Left ventricle myocardium inferior (tissue), 1 donor: Measurements from ENCODE around the gene AKAP6. TPM values are rescaled to one million over a fixed set of nuclear protein-coding genes. Genes with fewer than 3 reads are reported as not detected.

Source experiments
- DNase-seq: peaks from one replicate; pipeline ENCODE4 v3.0.0-alpha.2; 2020
- H3K27ac ChIP-seq: fragments of 200-600 bp; replicated peaks from 2 replicates; pipeline ENCODE4 v1.8.0; 2021
- H3K27me3 ChIP-seq: fragments of 200-600 bp; 2 replicates; pipeline ENCODE4 v1.8.0; 2021; ENCODE audit warnings: low read depth
- H3K36me3 ChIP-seq: fragments of 200-600 bp; 2 replicates; pipeline ENCODE4 v1.8.0; 2021
- H3K4me1 ChIP-seq: fragments of 200-600 bp; 2 replicates; pipeline ENCODE4 v1.8.0; 2021
- H3K4me3 ChIP-seq: fragments of 200-600 bp; 2 replicates; pipeline ENCODE4 v1.8.0; 2021; ENCODE audit warnings: mild to moderate bottlenecking, moderate library complexity
- H3K9me3 ChIP-seq: fragments of 200-600 bp; replicated peaks from 2 replicates; pipeline ENCODE4 v1.8.0; 2021
- intact Hi-C: fragments of 100-400 bp; cut with micrococcal nuclease; formaldehyde crosslinking; loops from one replicate; pipeline ENCODE4 v1.11.0; 2022
- total RNA-seq: library from RNA; stranded (reverse); fragmentation: NEBNext Ultra II Directional; extraction: Animal tissue kit (Norgen Biotek cat#: 25700); gene quantifications from one replicate; pipeline ENCODE4 v1.2.1, GENCODE V29; 2021
- TF ChIP-seq, protein P1 (sequence below): fragments of 200-600 bp; IDR thresholded peaks from 2 replicates; pipeline ENCODE4 v1.8.0; 2021; ENCODE audit warnings: antibody characterized with exemption, mild to moderate bottlenecking, borderline replicate concordance
- donor health status: DM: no; HTN: yes; CAD: no; lungs with severe emphysema.

Gene AKAP6
- total RNA-seq, 1 donor from 2014 or later, result 218 TPM

DNA sequence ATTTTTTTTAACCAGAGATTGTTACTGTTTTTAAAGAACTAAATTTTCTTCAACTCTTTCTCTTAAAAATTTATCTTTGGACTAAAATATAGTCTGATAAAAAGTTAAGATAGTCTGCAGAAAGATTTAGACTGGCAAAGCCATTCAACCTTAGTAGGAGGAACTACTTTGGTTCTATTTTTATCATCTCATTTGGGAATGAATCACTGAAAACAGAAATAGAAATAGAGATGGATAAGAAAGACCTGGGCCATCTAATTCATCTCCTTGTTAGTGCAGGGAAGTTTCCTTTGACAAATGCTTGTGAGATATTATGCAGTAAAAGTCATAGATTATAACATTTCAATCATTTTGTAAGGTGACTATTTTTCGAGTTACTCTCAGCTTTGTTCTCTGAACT is 346.3 kb downstream of the AKAP6 start:
- Histone ChIP-seq H3K27ac (no peak overlapping the region), H3K36me3 (peaks cover 11% of the 10 kb centered on the region), H3K9me3 (peaks cover 14% of the 10 kb centered on the region), H3K4me3 (no peak overlapping the region), H3K4me1 (peaks cover 25% of the 10 kb centered on the region), H3K27me3 (no peaks in the 10 kb centered on the region)
- intact Hi-C loops, result no loop called here
- DNase-seq, result no peak
- TF ChIP-seq, protein P1, sequence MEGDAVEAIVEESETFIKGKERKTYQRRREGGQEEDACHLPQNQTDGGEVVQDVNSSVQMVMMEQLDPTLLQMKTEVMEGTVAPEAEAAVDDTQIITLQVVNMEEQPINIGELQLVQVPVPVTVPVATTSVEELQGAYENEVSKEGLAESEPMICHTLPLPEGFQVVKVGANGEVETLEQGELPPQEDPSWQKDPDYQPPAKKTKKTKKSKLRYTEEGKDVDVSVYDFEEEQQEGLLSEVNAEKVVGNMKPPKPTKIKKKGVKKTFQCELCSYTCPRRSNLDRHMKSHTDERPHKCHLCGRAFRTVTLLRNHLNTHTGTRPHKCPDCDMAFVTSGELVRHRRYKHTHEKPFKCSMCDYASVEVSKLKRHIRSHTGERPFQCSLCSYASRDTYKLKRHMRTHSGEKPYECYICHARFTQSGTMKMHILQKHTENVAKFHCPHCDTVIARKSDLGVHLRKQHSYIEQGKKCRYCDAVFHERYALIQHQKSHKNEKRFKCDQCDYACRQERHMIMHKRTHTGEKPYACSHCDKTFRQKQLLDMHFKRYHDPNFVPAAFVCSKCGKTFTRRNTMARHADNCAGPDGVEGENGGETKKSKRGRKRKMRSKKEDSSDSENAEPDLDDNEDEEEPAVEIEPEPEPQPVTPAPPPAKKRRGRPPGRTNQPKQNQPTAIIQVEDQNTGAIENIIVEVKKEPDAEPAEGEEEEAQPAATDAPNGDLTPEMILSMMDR, result no peak

DNA sequence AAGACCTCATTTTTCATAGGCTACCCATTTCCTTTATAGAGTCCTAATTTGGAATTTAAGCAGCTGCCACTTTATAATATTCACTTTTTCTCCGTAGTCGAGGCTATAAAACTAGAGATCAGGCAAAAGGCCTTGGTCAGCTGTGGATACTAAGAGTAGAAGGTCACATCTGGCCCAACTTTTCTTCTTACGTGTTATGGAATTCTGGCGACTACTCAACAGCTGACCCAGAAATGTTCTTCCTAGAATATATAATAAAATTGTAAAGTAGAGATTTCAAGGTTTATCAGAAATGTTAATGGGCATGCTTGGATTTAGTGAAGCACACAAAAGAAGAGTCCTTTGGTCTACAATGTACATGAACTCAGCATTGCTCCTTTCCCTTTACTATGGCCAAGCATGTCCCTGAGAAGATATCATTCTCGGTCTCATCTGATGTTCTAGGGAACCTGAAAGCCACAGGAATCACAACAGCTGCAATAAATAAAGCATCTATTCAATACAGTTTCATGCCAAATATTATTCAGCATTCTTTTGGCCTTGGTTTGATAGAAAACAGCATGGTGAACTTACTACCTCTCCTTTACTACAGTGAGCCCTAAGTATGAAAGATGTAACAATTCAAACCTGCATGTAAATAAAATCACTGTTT is 348.2 kb downstream of the AKAP6 start:
- Histone ChIP-seq H3K27me3 (no peaks in the 10 kb centered on the region), H3K27ac (no peak overlapping the region), H3K36me3 (peaks cover 9% of the 10 kb centered on the region), H3K4me3 (no peak overlapping the region), H3K9me3 (peaks cover 5% of the 10 kb centered on the region), H3K4me1 (peaks cover 25% of the 10 kb centered on the region)
- TF ChIP-seq, protein P1, result no peak
- intact Hi-C loops, result no loop called here
- no peak for DNase-seq

DNA sequence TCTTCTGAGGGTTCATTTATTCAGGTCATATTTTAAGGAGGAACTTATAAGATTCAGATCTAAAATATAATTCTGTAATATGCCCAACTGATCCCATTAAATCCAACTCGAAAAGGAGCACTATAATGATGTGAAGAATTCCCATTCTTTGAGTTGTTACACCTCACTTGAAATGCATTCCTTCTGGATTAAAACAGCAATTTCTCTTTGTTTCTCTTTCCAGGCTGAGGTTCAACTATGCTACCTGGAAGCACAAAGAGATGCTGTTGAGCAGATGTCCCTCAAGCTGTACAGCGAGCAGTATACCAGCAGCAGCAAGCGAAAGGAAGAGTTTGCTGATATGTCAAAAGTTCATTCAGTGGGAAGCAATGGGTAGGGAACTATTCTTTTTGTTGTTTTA is 349.0 kb downstream of the AKAP6 start:
- H3K27ac ChIP-seq, result no peak overlapping the region

DNA sequence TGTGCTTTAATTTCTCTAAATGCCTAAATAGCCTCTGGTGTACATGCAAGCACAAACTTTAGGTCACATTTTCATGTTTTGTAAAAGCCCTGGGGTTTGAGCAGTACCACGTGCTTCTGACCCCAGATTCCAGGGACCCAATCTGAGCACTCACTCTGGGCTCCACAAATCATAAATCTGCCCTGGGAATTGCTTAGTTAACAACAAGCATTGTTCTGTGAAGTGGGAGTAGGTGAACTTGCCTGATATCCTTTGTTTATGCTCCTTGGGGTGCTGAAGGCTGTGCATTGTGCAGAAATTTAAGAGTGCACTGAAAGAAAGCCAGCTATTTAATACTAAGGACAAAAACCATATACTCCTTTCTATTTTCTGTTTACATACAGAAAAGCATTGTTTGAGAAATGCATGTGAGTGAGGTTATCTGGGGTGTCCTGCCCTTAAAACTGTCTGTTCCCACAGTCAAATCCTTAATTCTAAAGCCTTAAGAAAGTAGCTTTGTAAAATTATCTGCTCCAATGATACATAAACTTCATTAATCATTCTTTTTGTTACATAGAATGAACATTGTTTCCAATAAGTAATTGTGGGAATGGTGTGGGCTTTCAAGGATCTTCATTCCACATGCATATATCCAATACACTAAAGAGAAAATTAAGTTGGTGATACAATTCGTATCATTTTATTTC is 351.0 kb downstream of the AKAP6 start:
- intact Hi-C loops, result no loop called here
- TF ChIP-seq, protein P1, result no peak
- Histone ChIP-seq H3K36me3 (peaks cover 7% of the 10 kb centered on the region), H3K27ac (no peak overlapping the region), H3K4me1 (peaks cover 14% of the 10 kb centered on the region), H3K27me3 (no peaks in the 10 kb centered on the region), H3K4me3 (no peak overlapping the region), H3K9me3 (no peaks in the 10 kb centered on the region)
- DNase-seq, result no peak

More for the DNA sequence above, 349.0 kb downstream of the AKAP6 start:
- Histone ChIP-seq H3K4me1 (peaks cover 25% of the 10 kb centered on the region), H3K27me3 (no peaks in the 10 kb centered on the region), H3K4me3 (no peak overlapping the region), H3K9me3 (no peaks in the 10 kb centered on the region), H3K36me3 (peaks cover 7% of the 10 kb centered on the region)
- DNase-seq, result no peak
- intact Hi-C loops, result no loop called here
- TF ChIP-seq, protein P1, result no peak

DNA sequence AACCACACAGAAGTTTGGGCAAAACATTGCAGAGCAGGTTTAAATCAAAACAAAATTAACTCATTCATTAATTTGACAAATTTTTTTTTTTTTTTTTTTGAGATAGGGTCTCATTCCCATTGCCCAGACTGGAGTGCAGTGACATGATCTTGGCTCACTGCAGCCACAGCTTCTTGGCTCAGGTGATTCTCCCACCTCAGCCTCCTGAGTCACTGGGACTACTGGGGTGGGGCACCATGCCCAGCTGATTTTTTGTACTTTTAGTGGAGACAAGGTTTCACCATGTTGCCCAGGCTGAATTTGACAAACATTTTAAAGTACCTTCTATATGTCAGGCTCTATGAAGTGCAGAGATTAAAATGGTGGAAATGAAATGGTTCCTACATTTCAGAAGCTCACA is 352.5 kb downstream of the AKAP6 start:
- H3K27me3 ChIP-seq, result no peaks in the 10 kb centered on the region

More for the DNA sequence above, 352.5 kb downstream of the AKAP6 start:
- intact Hi-C loops, result no loop called here
- Histone ChIP-seq H3K27ac (no peak overlapping the region), H3K4me1 (peaks cover 4% of the 10 kb centered on the region), H3K4me3 (no peak overlapping the region), H3K9me3 (no peaks in the 10 kb centered on the region), H3K36me3 (peaks cover 7% of the 10 kb centered on the region)
- TF ChIP-seq, protein P1, result no peak
- no peak for DNase-seq
